Skeletal muscle satellite cell (primary cell): ENCODE results near the gene SAMD1.
A peak's percentile ranks its signal among the peaks of the same experiment; 100 is the strongest.

ENCODE experiments used
- H3K27me3 ChIP-seq: 2 replicates; pipeline ENCODE4 v1.7.0; 2013; ENCODE audit warnings: low read length; ENCODE audit not compliant: control insufficient read depth, insufficient read depth
- H3K36me3 ChIP-seq: 2 replicates; pipeline ENCODE4 v1.7.0; 2013; ENCODE audit warnings: mild to moderate bottlenecking, control low read depth, low read length; ENCODE audit not compliant: insufficient read depth
- H3K4me1 ChIP-seq: 2 replicates; pipeline ENCODE4 v1.7.0; 2013; ENCODE audit warnings: low read length; ENCODE audit not compliant: control insufficient read depth, insufficient read depth
- H3K4me2 ChIP-seq: 2 replicates; pipeline ENCODE4 v1.7.0; 2013; ENCODE audit warnings: mild to moderate bottlenecking, low read length
- H3K4me3 ChIP-seq: 2 replicates; pipeline ENCODE4 v1.7.0; 2013; ENCODE audit warnings: low read length
- H3K9ac ChIP-seq: 2 replicates; pipeline ENCODE4 v1.7.0; 2013; ENCODE audit warnings: mild to moderate bottlenecking, low read depth, low read length, moderate library complexity
- H3K9me3 ChIP-seq: replicated peaks from 2 replicates; pipeline ENCODE4 v1.7.0; 2013; ENCODE audit warnings: mild to moderate bottlenecking, control low read depth, low read length

The SAMD1 gene

DNA sequence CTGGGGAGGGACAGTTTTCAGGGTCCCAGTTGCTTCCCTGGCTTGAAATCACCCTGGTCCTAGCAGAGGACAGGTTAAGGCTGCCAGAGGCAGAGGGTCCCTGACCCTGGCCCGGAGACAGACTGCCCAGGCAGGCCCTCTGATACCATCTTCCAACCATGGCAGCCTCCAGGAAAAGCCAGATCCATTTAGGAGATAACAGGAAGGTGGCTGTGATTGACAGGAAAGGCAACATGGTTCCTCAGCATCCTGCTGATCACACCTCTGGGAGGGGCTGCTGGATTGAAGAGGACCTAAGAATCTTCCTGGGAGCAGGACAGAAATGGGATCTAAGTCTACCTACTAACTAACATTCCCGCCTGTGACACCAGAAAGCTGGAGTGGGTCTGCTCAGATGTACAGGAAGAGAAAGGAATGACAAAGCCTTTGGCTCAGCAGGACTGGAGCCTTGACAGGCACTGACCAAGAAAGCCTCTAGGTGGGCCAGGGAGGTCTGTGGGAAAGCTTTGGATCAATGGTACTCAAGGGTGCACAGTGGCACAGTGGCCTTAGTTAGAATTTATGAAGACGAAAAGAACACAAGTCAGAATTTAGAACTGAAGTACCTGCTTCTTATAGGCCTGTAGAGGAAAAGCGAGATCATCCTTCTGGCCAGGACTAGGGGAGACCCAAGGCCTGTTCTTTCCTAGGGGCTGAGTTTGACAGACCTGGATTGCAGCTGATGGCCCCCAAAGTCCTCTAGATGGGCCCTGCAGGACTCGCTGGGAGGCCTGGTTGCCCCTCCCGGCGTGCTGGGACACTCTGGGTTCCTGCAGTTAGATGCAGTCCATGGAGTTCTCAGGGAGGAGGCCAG lies 29.3 kb upstream of the SAMD1 start:
- H3K27me3 ChIP-seq, result no peaks in the 10 kb centered on the region
- peak overlapping the region; percentile 77 for H3K9ac ChIP-seq
- no peaks in the 10 kb centered on the region for H3K9me3 ChIP-seq
- H3K4me3 ChIP-seq, result no peak overlapping the region
- H3K4me1 ChIP-seq, result peaks cover 29% of the 10 kb centered on the region
- no peak overlapping the region for H3K4me2 ChIP-seq
- H3K36me3 ChIP-seq, result no peaks in the 10 kb centered on the region

DNA sequence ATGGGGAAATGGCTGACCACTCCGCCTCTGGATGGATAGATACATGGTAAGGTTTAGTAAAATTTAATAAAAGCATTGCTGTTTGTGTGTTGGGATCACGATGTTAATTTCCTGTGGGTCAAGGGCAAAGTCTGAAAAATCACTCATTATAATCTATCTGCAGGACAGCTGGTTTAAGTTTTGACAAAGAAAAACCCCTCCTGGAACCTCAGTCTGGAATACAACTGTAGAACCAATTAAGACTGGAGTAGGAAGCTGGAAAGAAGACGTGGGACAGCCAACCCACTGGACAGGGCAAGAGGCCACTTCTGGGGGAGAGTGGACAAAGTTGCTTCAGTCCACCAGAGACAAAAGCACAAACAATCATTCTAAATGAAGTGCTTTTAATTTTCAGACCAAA lies 28.6 kb upstream of the SAMD1 start:
- Histone ChIP-seq H3K4me1 (peaks cover 29% of the 10 kb centered on the region), H3K9ac (peak overlapping the region; percentile 77), H3K36me3 (no peaks in the 10 kb centered on the region), H3K9me3 (no peaks in the 10 kb centered on the region), H3K4me2 (peak overlapping the region; percentile 79), H3K4me3 (peak overlapping the region; percentile 58), H3K27me3 (no peaks in the 10 kb centered on the region)

DNA sequence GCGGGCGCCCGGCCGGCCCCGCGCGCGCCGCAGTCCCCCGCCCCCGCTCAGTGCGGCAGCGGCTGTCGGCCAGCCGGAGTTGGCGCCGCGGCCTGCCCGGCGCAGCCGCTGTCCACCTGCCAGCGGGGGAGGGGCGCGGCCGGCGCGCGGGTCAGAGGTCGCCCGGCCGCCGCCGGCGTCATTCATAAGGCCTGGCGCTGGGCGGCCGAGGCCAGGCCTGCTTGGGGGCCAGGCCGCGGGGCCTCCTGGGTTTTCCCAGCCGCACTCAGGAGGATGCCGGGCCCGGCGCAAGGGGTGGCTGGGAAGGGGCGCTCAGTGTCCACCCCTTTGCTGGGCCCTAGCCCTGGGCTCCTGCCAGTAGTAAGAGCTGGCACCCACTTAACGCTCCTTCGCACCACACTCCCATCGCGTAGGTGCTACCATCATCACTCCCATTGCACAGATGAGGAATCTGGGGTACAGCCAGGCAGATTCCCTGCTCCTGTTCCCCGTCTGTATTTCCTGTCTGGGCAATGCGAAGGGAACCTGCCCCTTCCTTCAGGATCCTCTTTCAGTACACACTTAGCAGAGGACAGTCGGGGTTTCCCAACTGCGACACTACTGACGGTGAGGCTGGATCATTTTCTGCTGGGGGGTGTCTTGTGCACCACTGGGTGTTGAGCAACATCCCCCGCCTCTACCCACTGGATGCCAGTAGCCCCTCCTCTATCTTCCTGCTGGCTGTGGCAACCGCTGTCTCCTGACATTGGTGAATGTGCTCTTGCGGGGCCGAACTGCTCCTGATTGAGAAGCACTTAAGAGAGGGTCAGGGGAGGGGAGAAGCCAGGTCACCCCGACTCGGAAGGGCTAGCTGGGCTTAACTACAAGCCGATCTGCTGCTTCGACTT lies 27.9 kb upstream of the SAMD1 start:
- peaks cover 36% of the 10 kb centered on the region for H3K4me1 ChIP-seq
- peak overlapping the region; percentile 79 for H3K4me2 ChIP-seq
- H3K36me3 ChIP-seq, result no peaks in the 10 kb centered on the region
- peak overlapping the region; percentile 77 for H3K9ac ChIP-seq
- no peaks in the 10 kb centered on the region for H3K27me3 ChIP-seq
- peak overlapping the region; percentile 58 for H3K4me3 ChIP-seq
- no peaks in the 10 kb centered on the region for H3K9me3 ChIP-seq

DNA sequence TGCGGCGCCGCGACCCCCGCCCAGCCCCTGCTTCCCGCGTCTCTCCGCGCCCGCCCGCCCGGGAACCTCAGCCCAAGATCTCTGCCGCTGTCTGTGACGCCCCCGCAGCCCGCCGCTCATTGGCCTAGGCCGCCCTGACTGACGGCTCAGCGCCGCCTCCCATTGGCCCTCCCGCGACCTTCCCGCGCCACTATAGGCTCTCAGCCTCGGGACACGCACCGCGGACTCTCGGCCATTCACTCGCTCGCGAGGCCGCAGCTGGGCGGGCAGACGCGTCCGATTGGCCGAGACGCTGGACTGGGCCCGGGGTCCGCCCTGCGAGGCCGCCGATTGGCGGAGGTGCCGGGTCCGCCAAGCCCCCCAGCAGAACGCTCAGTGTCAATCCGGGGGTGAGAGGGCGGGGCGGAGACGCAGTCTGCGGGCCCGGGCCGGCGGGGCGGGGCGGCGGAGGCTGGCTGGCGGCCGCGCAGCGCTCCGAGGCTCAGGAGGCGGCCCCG lies 27.2 kb upstream of the SAMD1 start, which contains the start of gene PRKACA:
Gene PRKACA (minus strand): TSS at position 95 of the 497 bp plus-strand sequence. CDS start 215 bp downstream, outside the sequence.
- Histone ChIP-seq H3K27me3 (no peaks in the 10 kb centered on the region), H3K9me3 (no peaks in the 10 kb centered on the region), H3K4me1 (peaks cover 43% of the 10 kb centered on the region), H3K4me3 (peak within 1 kb of the TSS; percentile 81), H3K4me2 (peak within 1 kb of the TSS; percentile 99), H3K36me3 (no peaks in the 10 kb centered on the region), H3K9ac (peak within 1 kb of the TSS; percentile 88)

DNA sequence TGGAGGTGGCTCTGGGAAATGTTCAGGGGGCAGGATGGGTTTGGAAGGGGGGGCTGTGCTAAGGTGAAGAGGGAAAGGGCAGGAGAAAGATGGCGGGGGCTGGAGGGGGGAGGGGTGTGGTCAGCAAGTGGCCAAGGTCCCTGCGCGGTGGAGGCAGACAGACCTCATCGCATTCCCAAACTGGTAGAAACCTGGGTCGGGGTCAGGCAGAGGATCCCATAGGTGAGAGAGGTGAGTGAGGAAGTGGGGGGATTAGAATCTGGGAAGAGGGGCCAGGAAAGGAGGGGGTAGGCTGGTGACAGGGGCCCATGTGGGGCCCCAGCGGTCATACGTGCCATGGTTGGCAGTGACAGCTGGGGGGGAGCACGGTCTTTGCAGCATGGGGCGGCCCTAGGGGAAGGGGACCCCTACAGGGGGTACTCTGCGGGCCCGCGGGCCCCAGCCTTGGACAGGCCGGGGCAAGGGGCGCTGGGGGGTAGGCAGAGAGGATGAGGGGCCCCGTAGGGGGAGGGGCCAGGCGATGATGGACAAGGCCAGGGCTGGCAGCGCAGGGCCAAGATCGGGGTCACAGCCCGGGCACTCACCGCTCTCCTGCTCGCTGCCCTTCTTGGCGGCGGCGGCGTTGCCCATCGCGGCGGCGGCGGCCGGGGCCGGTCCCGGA lies 26.5 kb upstream of the SAMD1 start:
- Histone ChIP-seq H3K9ac (peak overlapping the region; percentile 88), H3K27me3 (no peaks in the 10 kb centered on the region), H3K4me2 (peak overlapping the region; percentile 99), H3K9me3 (no peaks in the 10 kb centered on the region), H3K4me1 (peaks cover 48% of the 10 kb centered on the region), H3K4me3 (peak overlapping the region; percentile 81), H3K36me3 (no peaks in the 10 kb centered on the region)

DNA sequence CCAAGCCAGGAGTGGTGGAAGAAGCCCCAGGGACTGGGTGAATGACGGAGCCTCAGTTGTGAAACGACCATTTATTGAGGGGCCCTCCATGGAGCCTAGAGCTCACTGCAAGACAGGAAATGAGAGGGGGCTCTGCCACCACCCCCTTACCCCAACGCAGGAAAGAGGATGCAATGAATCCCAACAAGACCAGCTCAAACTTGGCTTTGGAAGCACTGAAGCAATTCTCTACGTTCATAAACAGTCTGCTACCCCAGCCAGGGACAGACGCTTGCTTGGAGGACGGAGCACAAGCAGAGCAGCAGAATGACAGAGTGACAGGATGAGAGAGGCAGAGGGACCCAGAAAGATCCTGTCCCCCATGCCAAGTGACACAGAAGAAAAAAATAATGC lies 26.0 kb upstream of the SAMD1 start:
- peaks cover 48% of the 10 kb centered on the region for H3K4me1 ChIP-seq
- H3K36me3 ChIP-seq, result no peaks in the 10 kb centered on the region
- H3K9me3 ChIP-seq, result no peaks in the 10 kb centered on the region
- H3K27me3 ChIP-seq, result no peaks in the 10 kb centered on the region
- H3K4me2 ChIP-seq, result peak overlapping the region; percentile 99
- H3K9ac ChIP-seq, result peak overlapping the region; percentile 88
- H3K4me3 ChIP-seq, result peak overlapping the region; percentile 81

DNA sequence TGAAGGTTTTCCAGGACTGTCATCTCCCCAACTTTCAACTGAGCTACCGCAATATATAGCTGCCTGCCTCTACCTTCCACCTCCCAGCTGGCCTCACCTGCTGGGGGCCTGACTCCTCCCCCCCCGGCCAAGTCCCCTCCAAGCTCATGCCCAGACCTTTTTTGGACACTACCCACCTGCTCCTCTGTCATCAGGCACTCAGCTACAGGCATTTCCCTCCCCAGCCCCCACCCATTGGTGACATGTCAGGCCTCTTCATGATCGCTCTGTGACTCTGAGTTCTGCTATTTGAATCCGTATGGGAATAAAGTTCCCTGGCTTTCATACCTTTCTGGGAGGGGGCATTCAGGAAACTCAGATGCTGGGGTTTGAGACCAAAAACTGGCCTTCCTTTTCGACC lies 25.2 kb upstream of the SAMD1 start:
- Histone ChIP-seq H3K9ac (peak overlapping the region; percentile 88), H3K4me2 (peak overlapping the region; percentile 99), H3K4me3 (peak overlapping the region; percentile 81), H3K4me1 (peaks cover 48% of the 10 kb centered on the region), H3K9me3 (no peaks in the 10 kb centered on the region), H3K27me3 (no peaks in the 10 kb centered on the region), H3K36me3 (no peaks in the 10 kb centered on the region)

DNA sequence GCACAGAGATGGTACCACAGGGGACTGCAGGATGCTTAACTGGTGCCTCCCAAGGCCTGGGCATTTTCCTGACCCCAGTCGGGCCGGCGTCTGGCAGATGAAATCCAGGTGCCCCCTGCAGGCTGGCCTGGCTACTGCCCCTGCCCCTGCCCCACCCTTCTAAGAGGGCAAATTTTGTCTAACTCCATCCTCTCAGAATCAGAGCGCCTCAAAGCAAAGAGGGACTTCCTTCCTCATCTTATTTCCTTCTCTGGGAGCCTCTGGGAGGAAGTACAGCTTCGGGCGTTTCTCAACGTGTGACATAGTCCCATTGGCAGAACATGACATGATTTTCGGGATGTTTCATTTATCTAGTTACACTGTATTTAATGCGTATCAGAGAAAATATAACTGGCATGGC lies 24.3 kb upstream of the SAMD1 start:
- Histone ChIP-seq H3K9ac (no peak overlapping the region), H3K4me3 (no peak overlapping the region), H3K27me3 (no peaks in the 10 kb centered on the region), H3K36me3 (no peaks in the 10 kb centered on the region), H3K4me2 (no peak overlapping the region), H3K9me3 (no peaks in the 10 kb centered on the region), H3K4me1 (peaks cover 48% of the 10 kb centered on the region)

DNA sequence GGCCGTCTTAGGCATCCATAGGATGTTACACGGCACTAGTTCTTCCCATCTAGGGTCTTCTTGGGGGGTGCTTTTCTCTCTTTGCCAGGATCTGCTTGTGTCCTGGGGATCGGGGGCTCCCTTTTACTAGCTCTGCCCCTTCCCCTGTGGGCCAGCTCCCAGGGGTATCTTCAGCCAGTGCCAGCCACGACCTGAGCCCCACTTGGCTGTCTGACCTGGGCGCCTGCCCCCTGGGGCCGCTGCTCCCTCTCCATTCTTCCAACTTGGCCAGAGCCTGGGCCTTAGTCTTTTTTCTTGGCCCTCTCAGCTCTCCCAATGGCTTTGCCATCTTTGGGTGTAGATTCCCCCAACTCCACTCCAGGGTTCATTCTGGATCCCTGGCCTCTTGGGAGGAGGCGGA lies 23.9 kb upstream of the SAMD1 start:
- Histone ChIP-seq H3K9ac (no peak overlapping the region), H3K36me3 (no peaks in the 10 kb centered on the region), H3K27me3 (no peaks in the 10 kb centered on the region), H3K4me3 (no peak overlapping the region), H3K4me2 (no peak overlapping the region), H3K9me3 (no peaks in the 10 kb centered on the region), H3K4me1 (peaks cover 44% of the 10 kb centered on the region)

DNA sequence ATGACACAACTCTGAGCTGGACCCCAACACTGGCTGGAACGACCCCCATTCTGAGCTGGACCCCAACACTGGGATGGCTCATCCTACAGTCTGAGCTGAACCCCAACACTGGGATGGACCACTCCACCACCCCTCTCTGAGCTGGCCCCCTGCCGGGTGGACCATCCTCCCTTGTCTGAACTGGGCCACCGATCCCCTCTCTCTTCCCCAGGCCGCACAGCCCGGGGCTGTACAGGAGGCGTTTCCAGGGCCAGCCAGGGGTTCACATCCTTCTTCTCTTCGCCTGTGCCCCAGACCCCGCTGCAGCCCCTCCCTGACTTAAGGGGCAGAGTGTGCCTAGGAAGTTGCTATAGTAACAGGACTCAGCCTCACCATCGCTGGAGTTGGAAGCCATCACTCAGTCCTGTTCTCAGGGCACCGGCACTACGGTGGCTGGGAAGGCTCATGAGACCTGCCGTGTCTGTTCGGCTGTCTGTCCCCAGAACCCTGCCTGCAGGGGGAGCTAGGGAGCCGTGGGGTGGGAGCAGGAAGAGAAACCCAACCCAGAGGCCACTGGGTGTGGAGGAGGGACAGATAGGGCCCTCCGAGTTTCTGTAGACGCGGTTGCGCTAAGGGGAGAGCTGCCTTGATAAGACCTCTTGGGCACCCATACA lies 23.3 kb upstream of the SAMD1 start:
- Histone ChIP-seq H3K27me3 (no peaks in the 10 kb centered on the region), H3K4me3 (no peak overlapping the region), H3K4me2 (peak overlapping the region; percentile 75), H3K9me3 (no peaks in the 10 kb centered on the region), H3K9ac (peak overlapping the region; percentile 65), H3K36me3 (no peaks in the 10 kb centered on the region), H3K4me1 (peaks cover 39% of the 10 kb centered on the region)
